Kidney (tissue), 14 donors: Measurements from ENCODE around the gene SBF1. TPM values are rescaled to one million over a fixed set of nuclear protein-coding genes. Genes with fewer than 3 reads are reported as not detected.

Source experiments
- DNase-seq, 5 donors: peaks; one replicate each; pipeline ENCODE4 v3.0.0-alpha.2; 2013 to 2020
- FAIRE-seq: peaks from 2 replicates; lab custom pipeline; 2012; peaks lifted over from hg19 to GRCh38; lab: Jason Lieb, UNC
- H3K27ac ChIP-seq, 2 donors: one replicate each; pipeline ENCODE4 v1.7.0; 2013; ENCODE audit warnings: low read depth in 2 of 2, low read length in 2 of 2, inconsistent platforms in 1 of 2
- H3K27me3 ChIP-seq: one replicate; pipeline ENCODE4 v1.7.1; 2013; ENCODE audit warnings: low read length, inconsistent platforms; ENCODE audit not compliant: control insufficient read depth, insufficient read depth
- H3K36me3 ChIP-seq, 3 donors: one replicate each; pipeline versions ENCODE4 v1.7.0 to v1.7.1; 2013; ENCODE audit warnings: low read length in 3 of 3, control low read depth in 1 of 3, inconsistent platforms in 1 of 3; ENCODE audit not compliant: insufficient read depth in 3 of 3, control insufficient read depth in 2 of 3
- H3K4me1 ChIP-seq, 3 donors: one replicate each; pipeline versions ENCODE4 v1.7.0 to v1.7.1; 2013; ENCODE audit warnings: low read length in 3 of 3, inconsistent platforms in 1 of 3, low read depth in 1 of 3; ENCODE audit not compliant: control insufficient read depth in 2 of 3, insufficient read depth in 2 of 3
- H3K4me3 ChIP-seq, 3 donors: one replicate each; pipeline versions ENCODE4 v1.7.0 to v1.8.1; 2013; ENCODE audit warnings: low read length in 3 of 3, control low read depth in 1 of 3, inconsistent platforms in 1 of 3
- H3K9ac ChIP-seq, 3 donors: one replicate each; pipeline versions ENCODE4 v1.7.0 to v1.7.1; 2013; ENCODE audit warnings: low read length in 3 of 3, control low read depth in 1 of 3, inconsistent platforms in 1 of 3
- H3K9me3 ChIP-seq, 3 donors: one replicate each; pipeline versions ENCODE4 v1.7.0 to v1.7.1; 2013; ENCODE audit warnings: low read length in 3 of 3, control low read depth in 1 of 3, inconsistent platforms in 1 of 3; ENCODE audit not compliant: control insufficient read depth in 2 of 3, insufficient read depth in 1 of 3
- intact Hi-C: fragments of 100-400 bp; cut with DNase I; formaldehyde crosslinking; loops from one replicate; pipeline ENCODE4 v1.11.1; 2022
- polyA plus RNA-seq: library from polyadenylated mRNA; stranded (reverse); fragments of 350-450 nt; fragmentation: Illumina TruSeq; extraction: RNeasy Lipid Tissue Mini Kit (QIAGEN cat#74804); gene quantifications from one replicate; pipeline ENCODE4 v1.2.3, GENCODE V29; 2014; ENCODE audit warnings: low read depth, low replicate concordance; ENCODE audit not compliant: insufficient read depth
- total RNA-seq: library from RNA; stranded (reverse); fragmentation: NEBNext Ultra II Directional; extraction: Animal tissue kit (Norgen Biotek cat#: 25700); gene quantifications from one replicate; pipeline ENCODE4 v1.2.1, GENCODE V29; 2021
- TF ChIP-seq, protein P1 (sequence below): IDR thresholded peaks from 3 replicates; pipeline ENCODE4 v1.5.1; 2012; ENCODE audit warnings: mild to moderate bottlenecking, moderate library complexity, borderline replicate concordance; ENCODE audit not compliant: insufficient read depth; ENCODE audit errors: extremely low read depth
- donor health status: control.
- donor health status: control.
- donor health status: control.
- donor health status: control.
- donor health status: control.
- donor health status: DM: yes; HTN: yes; CAD: no.
- donor health status: Normal renal cell carcinoma (clear cell type).

SBF1 gene
- total and polyA plus RNA-seq, 2 donors from 2014 or later = 18.1 to 73.9 TPM

DNA sequence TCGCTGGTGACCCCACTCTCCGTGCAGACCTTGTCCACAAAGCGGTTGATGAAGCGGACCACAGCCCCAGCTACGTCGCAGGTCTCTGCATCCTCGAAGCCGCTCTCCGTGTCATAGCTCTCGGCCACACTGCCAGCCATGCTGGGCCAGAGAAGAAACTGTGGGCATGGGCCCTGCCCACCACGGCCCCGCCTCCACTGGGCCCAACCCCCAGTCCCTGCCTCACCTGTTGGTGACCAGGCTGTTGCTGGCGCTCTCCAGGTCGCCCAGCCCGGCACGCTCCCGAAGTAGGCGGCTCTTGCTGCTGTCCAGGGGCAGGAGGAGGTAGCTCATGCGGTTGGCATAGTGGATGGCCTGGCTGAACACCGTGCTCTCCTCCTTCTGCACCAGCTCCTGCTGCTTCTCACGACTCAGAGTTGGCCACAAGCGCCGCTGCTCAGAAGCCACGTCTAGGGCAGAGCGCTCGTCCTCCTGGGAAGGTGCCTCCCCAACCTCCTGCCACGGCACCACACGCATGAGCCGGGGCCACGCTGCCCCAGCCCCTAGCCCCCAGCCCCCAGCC is 12.8 kb downstream of the SBF1 start:
- FAIRE-seq = no peak
- Histone ChIP-seq H3K9me3 (no peaks in the 10 kb centered on the region), H3K4me3 (no peak overlapping the region), H3K27me3 (no peaks in the 10 kb centered on the region), H3K4me1 (no peaks in the 10 kb centered on the region), H3K36me3 (peaks cover 0 to 66% (median 25%) of the 10 kb centered on the region in 3 donors), H3K27ac (no peak overlapping the region), H3K9ac (no peak overlapping the region)
- DNase-seq = no peak
- intact Hi-C loops = no loop called here
- TF ChIP-seq, protein P1, sequence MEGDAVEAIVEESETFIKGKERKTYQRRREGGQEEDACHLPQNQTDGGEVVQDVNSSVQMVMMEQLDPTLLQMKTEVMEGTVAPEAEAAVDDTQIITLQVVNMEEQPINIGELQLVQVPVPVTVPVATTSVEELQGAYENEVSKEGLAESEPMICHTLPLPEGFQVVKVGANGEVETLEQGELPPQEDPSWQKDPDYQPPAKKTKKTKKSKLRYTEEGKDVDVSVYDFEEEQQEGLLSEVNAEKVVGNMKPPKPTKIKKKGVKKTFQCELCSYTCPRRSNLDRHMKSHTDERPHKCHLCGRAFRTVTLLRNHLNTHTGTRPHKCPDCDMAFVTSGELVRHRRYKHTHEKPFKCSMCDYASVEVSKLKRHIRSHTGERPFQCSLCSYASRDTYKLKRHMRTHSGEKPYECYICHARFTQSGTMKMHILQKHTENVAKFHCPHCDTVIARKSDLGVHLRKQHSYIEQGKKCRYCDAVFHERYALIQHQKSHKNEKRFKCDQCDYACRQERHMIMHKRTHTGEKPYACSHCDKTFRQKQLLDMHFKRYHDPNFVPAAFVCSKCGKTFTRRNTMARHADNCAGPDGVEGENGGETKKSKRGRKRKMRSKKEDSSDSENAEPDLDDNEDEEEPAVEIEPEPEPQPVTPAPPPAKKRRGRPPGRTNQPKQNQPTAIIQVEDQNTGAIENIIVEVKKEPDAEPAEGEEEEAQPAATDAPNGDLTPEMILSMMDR = no peak

DNA sequence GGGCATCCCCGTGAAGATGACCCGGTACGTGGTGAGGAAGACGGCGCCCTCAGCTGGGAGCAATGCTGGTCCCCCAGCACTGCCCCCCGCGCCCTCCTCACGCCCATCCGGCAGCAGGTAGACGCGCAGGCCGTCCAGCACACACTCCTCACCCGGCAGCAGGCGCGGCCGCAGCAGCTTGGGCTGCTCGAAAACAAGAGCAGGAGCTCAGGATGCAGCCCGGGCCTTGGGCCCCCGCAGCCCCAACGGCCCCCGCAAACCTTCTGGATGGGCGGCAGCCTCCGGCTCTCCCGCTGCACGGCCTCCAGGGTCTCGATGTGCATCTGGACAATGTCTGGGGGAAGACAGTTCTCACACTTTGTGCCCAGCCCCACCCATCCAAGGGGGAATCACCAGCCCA is 13.3 kb downstream of the SBF1 start:
- Histone ChIP-seq H3K9me3 (no peaks in the 10 kb centered on the region), H3K36me3 (peaks cover 0 to 66% (median 20%) of the 10 kb centered on the region in 3 donors), H3K27ac (no peak overlapping the region), H3K9ac (no peak overlapping the region), H3K4me1 (no peaks in the 10 kb centered on the region), H3K4me3 (no peak overlapping the region), H3K27me3 (no peaks in the 10 kb centered on the region)
- DNase-seq = no peak
- intact Hi-C loops = no loop called here
- TF ChIP-seq, protein P1 = no peak
- FAIRE-seq = no peak

DNA sequence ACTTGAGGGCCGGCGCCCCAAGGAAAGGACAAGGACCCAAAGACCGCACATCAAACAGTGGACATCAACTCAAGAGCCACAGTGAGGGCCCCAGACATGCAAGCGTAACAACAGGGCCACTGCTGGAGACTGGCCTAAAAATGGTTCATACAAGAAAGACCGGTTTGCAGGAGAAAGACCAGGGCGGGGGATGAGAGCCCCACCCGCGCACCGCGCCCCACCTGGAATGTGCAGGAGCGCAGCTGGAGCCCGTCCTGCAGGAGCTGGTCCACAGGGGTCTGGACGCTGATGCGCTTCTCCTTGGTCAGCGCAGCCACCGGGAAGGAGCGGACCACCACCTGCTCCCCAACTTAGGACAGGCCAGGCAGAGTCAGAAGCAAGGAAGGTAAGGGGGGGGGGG is 13.9 kb downstream of the SBF1 start:
- FAIRE-seq (no peak), DNase-seq (no peak)
- Histone ChIP-seq H3K9ac (no peak overlapping the region), H3K9me3 (no peaks in the 10 kb centered on the region), H3K27me3 (no peaks in the 10 kb centered on the region), H3K4me1 (no peaks in the 10 kb centered on the region), H3K27ac (no peak overlapping the region), H3K36me3 (peaks cover 0 to 62% (median 20%) of the 10 kb centered on the region in 3 donors), H3K4me3 (no peak overlapping the region)
- intact Hi-C loops = no loop called here
- TF ChIP-seq, protein P1 = no peak
